ENCODE measurements around the gene COL5A1.

DNA sequence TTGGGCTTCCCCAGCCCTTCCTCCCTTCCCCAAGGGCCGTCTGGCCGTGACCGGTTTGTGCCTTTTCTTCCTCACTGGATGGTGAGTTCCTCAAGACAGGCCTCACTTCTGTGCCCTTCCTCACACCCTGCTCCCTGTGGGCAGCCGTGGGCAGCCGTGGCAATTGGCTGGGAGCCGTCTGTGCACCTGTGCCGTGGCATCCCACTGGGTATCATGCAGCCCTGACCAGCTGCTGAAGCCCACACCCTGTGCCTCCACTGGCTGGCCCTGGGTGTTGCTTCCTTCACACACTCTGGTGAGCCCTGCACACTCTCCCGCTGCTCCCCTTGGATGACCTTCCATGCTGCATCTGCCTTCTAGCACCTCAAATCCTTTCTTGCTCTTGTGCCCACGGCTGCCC lies 100.2 kb downstream of the COL5A1 start:
- TF ChIP-seq, protein P1, sequence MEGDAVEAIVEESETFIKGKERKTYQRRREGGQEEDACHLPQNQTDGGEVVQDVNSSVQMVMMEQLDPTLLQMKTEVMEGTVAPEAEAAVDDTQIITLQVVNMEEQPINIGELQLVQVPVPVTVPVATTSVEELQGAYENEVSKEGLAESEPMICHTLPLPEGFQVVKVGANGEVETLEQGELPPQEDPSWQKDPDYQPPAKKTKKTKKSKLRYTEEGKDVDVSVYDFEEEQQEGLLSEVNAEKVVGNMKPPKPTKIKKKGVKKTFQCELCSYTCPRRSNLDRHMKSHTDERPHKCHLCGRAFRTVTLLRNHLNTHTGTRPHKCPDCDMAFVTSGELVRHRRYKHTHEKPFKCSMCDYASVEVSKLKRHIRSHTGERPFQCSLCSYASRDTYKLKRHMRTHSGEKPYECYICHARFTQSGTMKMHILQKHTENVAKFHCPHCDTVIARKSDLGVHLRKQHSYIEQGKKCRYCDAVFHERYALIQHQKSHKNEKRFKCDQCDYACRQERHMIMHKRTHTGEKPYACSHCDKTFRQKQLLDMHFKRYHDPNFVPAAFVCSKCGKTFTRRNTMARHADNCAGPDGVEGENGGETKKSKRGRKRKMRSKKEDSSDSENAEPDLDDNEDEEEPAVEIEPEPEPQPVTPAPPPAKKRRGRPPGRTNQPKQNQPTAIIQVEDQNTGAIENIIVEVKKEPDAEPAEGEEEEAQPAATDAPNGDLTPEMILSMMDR (IDR thresholded peaks at IDR 0.05), result no peak
- no peak for TF ChIP-seq EZH2phosphoT487 (IDR thresholded peaks at IDR 0.05)
